Glomerular visceral epithelial cell (primary cell): ENCODE results near the gene SLC27A4.
A peak's percentile ranks its signal among the peaks of the same experiment; 100 is the strongest.

Experiments
- DNase-seq: peaks from one replicate; pipeline ENCODE4 v3.0.0-alpha.2; 2016; ENCODE audit errors: extremely low spot score

SLC27A4 gene

GRCh38 chr9:128365525-128365924 lies 25.2 kb downstream of the SLC27A4 start:
- DNase-seq, result no peak

- no peak for DNase-seq
Observed at GRCh38 chr9:128369024-128369706, 28.8 kb downstream of the SLC27A4 start.

GRCh38 chr9:128370367-128370751 lies 30.0 kb downstream of the SLC27A4 start:
- no peak for DNase-seq

- DNase-seq, result peak; percentile 96
Observed at GRCh38 chr9:128370752-128371629, 30.7 kb downstream of the SLC27A4 start, which contains the start of gene URM1. Gene URM1 (plus strand): TSS chr9:128371374. CDS start chr9:128371381, 7 bp downstream.

GRCh38 chr9:128371630-128372117 lies 31.3 kb downstream of the SLC27A4 start:
- no peak for DNase-seq

- no peak for DNase-seq
Observed at GRCh38 chr9:128372188-128372641, 31.9 kb downstream of the SLC27A4 start.

- DNase-seq, result no peak
Observed at GRCh38 chr9:128372784-128373183, 32.5 kb downstream of the SLC27A4 start.

GRCh38 chr9:128374221-128374675 lies 33.9 kb downstream of the SLC27A4 start:
- no peak for DNase-seq

GRCh38 chr9:128375865-128376264 lies 35.5 kb downstream of the SLC27A4 start:
- DNase-seq, result no peak

- no peak for DNase-seq
Observed at GRCh38 chr9:128382261-128382660, 41.9 kb downstream of the SLC27A4 start.

GRCh38 chr9:128383007-128383753 lies 42.9 kb downstream of the SLC27A4 start:
- no peak for DNase-seq

GRCh38 chr9:128383791-128384190 lies 43.5 kb downstream of the SLC27A4 start:
- DNase-seq, result no peak

GRCh38 chr9:128384801-128385495 lies 44.6 kb downstream of the SLC27A4 start:
- no peak for DNase-seq

- no peak for DNase-seq
Observed at GRCh38 chr9:128385496-128386460, 45.5 kb downstream of the SLC27A4 start.

- no peak for DNase-seq
Observed at GRCh38 chr9:128388150-128388549, 47.8 kb downstream of the SLC27A4 start.

- DNase-seq, result no peak
Observed at GRCh38 chr9:128389395-128390149, 49.2 kb downstream of the SLC27A4 start.

- no peak for DNase-seq
Observed at GRCh38 chr9:128390150-128390812, 50.0 kb downstream of the SLC27A4 start.

GRCh38 chr9:128390813-128391711 lies 50.7 kb downstream of the SLC27A4 start:
- DNase-seq, result no peak
